ENCODE measurements around the gene MPIG6B. TPM values are rescaled to one million over a fixed set of nuclear protein-coding genes. Genes with fewer than 3 reads are reported as not detected.

Gene MPIG6B
- total and polyA plus RNA-seq, 12 donors: 0.11 to 0.97 (median 0.27) TPM; not detected in 3

DNA sequence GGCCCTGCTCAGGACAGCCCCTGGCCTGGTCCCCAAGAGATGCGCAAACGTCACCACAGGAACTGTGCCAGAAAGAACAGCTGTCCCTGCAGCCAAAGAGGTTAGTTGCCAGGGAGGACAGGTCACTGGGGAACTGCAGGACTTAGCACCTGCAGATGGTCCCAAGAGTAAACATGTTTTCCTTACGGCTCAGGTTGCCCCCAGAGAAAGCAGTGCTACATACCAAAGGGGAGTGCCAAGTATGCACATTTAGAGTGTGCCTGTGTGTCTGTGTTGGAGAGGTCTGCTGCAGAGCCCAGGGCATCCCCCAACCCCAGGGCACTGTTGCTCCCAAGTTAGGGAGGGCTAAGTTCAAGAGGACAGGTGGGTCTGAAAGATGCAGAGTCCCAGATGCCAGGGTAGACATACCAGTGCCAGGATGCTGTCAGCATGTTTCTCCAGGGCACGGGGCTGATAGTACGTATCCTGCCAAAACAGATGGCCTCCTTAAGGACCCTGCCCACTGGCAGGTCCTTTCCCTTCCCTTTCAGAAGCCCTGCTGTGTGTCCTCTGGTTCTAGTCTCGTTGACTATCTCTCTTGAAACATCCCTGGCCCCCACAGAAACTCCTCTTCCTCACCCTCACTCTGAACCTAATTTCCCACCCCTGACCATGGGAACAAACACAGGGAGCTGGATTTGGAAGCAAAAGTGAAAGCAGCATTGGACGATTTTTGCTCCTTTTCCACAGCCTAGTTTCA lies 21.3 kb upstream of the MPIG6B start:
- TF ChIP-seq, protein P1, sequence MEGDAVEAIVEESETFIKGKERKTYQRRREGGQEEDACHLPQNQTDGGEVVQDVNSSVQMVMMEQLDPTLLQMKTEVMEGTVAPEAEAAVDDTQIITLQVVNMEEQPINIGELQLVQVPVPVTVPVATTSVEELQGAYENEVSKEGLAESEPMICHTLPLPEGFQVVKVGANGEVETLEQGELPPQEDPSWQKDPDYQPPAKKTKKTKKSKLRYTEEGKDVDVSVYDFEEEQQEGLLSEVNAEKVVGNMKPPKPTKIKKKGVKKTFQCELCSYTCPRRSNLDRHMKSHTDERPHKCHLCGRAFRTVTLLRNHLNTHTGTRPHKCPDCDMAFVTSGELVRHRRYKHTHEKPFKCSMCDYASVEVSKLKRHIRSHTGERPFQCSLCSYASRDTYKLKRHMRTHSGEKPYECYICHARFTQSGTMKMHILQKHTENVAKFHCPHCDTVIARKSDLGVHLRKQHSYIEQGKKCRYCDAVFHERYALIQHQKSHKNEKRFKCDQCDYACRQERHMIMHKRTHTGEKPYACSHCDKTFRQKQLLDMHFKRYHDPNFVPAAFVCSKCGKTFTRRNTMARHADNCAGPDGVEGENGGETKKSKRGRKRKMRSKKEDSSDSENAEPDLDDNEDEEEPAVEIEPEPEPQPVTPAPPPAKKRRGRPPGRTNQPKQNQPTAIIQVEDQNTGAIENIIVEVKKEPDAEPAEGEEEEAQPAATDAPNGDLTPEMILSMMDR (IDR thresholded peaks at IDR 0.05): no peak
- ATAC-seq (peak in 1 of 8 donors; percentile 2), DNase-seq (peak; percentile 43 to 53)
- 16 to 18% methylated on average over 7 of the region's 7 CpGs for WGBS, 2 donors
- H3K36me3 ChIP-seq: peaks cover 0 to 45% (median 14%) of the 10 kb centered on the region in 9 donors
- no peaks in the 10 kb centered on the region for H3K27me3 ChIP-seq
- peak overlapping the region; percentile 56 to 89 (median 78) for H3K4me3 ChIP-seq
- H3K4me1 ChIP-seq: peaks cover 11 to 41% (median 22%) of the 10 kb centered on the region in 9 donors
- no peaks in the 10 kb centered on the region for H3K9me3 ChIP-seq
- intact Hi-C loops (cut with DNase I): loop anchor here in 1 of 10 donors (1.0 kb wide), 1 partner anchor 27 kb away; the partner anchor contains the start of gene DDAH2
- peak overlapping the region in 9 of 10 donors; percentile 92 to 99 (median 97) for H3K27ac ChIP-seq

DNA sequence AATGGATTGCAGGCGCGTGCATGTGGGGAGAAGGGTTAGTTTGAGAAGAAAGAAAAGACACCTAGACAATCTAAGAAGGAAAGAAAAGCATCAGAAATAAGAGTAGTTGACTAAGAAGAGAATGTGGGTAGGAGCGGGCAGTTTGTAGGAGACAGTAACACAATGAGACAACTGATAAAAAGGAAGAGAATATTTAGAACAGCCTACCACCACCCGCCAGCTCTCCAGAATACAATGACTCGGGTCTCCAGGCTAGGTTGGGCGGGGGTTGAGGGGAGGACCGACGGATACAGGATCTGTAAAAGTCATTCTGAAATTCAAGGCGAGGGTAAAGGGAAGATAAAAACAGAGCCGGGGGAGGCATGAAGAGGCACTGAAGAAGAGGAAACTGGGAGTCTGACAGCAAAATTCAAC lies 20.8 kb upstream of the MPIG6B start:
- intact Hi-C loops (cut with DNase I): no loop called here
- DNase-seq (no peak), ATAC-seq (peak; percentile 1 to 38 (median 19))
- peaks cover 0 to 40% (median 12%) of the 10 kb centered on the region in 9 donors for H3K36me3 ChIP-seq
- peak overlapping the region; percentile 56 to 89 (median 78) for H3K4me3 ChIP-seq
- TF ChIP-seq, protein P1 (IDR thresholded peaks at IDR 0.05): no peak
- H3K27me3 ChIP-seq: no peaks in the 10 kb centered on the region
- peaks cover 11 to 38% (median 22%) of the 10 kb centered on the region in 9 donors for H3K4me1 ChIP-seq
- H3K9me3 ChIP-seq: no peaks in the 10 kb centered on the region
- peak overlapping the region; percentile 91 to 99 (median 96) for H3K27ac ChIP-seq
- WGBS, 2 donors: 1% methylated on average over 10 of the region's 10 CpGs

DNA sequence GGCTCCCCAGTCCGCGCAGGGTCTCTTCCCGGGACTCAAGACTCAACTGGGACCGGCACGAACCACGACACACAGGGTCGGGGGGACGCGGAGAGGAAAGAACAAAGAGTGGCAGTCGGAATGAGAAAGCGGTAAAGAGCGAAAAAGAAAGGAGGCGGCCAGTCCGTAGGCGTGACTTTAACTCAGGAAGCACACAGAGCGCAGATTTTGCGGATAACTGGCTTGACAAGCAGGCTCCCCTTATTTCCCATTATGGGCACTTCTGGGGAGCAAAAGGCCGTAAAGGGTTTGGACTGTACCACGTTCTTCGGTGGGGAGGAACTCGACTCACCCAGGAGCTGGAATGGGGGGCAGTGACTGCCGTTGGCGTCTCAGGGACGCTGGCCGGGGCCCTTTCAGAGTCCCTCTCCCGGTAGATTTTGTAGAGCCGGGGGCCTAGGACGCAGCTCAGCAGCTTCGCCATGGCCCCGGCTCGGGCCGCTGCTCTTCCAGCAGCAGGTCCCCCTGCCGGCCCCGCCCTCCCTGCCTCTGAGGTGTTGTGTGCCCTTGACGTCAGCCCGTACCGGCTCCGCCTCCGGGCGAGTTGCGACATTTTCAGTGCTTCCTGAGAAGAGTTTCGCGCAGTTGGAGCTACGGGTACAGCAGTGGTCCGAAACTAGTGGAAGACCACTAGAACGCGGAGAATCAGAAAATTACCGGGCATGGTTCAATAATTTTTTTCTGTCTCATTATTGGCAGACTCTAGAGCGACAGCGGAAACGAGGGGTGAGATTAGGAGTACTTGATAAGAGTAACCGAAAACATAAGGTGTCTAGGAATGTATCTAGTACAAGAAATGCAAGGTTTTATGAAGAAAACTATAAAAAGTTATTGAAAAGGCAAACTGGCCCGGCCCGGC lies 20.1 kb upstream of the MPIG6B start, which contains the start of gene ABHD16A:
TSS of gene ABHD16A (minus strand) at position 506 of the 898 bp plus-strand sequence. CDS start at position 463, 43 bp downstream.
- 0 to 1% methylated on average over 53 to 54 of the region's 54 CpGs for WGBS, 2 donors
- DNase-seq (peak; percentile 99), ATAC-seq (peak; percentile 98 to 99 (median 99))
- H3K4me1 ChIP-seq: peaks cover 11 to 32% (median 22%) of the 10 kb centered on the region in 9 donors
- H3K27ac ChIP-seq: peak within 1 kb of the TSS; percentile 91 to 99 (median 96)
- peak within 1 kb of the TSS; percentile 56 to 89 (median 78) for H3K4me3 ChIP-seq
- TF ChIP-seq, protein P1 (IDR thresholded peaks at IDR 0.05): peak in 3 of 9 donors; percentile 12 to 28 (median 27)
- intact Hi-C loops (cut with DNase I): no loop called here
- H3K36me3 ChIP-seq: peaks cover 0 to 33% (median 11%) of the 10 kb centered on the region in 9 donors
- no peaks in the 10 kb centered on the region for H3K9me3 ChIP-seq
- no peaks in the 10 kb centered on the region for H3K27me3 ChIP-seq

DNA sequence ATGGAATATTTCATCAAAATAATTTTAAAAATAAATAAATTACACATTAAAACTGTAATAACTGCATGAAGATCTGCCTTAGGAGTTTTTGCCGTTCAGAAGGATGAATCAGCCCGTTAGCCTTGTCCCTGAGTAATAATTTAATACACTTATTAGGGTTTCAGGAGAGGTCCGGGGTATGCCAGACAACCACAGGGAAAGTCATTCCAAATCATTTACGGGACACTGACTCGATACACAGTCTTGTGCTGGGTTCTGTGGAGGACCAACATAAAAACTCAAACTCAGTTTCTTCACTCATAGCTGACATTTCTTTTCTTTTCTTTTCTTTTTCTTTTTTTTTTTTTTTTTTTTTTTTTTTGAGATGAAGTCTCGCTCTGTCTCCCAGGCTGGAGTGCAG lies 17.2 kb upstream of the MPIG6B start:
- peaks cover 11 to 24% (median 19%) of the 10 kb centered on the region in 9 donors for H3K4me1 ChIP-seq
- H3K4me3 ChIP-seq: no peak overlapping the region
- no peak for DNase-seq
- 89 to 95% methylated on average over 6 of the region's 6 CpGs for WGBS, 2 donors
- peaks cover 0 to 5% (median 0%) of the 10 kb centered on the region in 7 donors for H3K27me3 ChIP-seq
- TF ChIP-seq, protein P1 (IDR thresholded peaks at IDR 0.05): no peak
- H3K9me3 ChIP-seq: no peaks in the 10 kb centered on the region
- intact Hi-C loops (cut with DNase I): no loop called here
- no peak for ATAC-seq
- H3K27ac ChIP-seq: no peak overlapping the region
- peaks cover 0 to 4% (median 0%) of the 10 kb centered on the region in 9 donors for H3K36me3 ChIP-seq

All from heart right ventricle (tissue), 16 donors.